GM12801 (cell line): ENCODE results near the gene CACNG1.

Source experiments
- CTCF ChIP-seq: IDR thresholded peaks from one replicate; pipeline ENCODE4 v1.5.1; 2011; ENCODE audit warnings: control low read depth; ENCODE audit not compliant: insufficient read length; ENCODE audit errors: extremely low read depth

The CACNG1 gene

GRCh38 chr17:67053438-67054000, 9.2 kb downstream of the CACNG1 start:
- TF ChIP-seq CTCF: no peak

- TF ChIP-seq CTCF: no peak
These were observed 9.7 kb downstream of the CACNG1 start for GRCh38 chr17:67054011-67054591.

GRCh38 chr17:67054608-67055007, 10.3 kb downstream of the CACNG1 start:
- TF ChIP-seq CTCF: no peak

- TF ChIP-seq CTCF: no peak
These were observed 10.7 kb downstream of the CACNG1 start for GRCh38 chr17:67055041-67055443.

GRCh38 chr17:67055811-67056745, 11.7 kb downstream of the CACNG1 start:
- no peak for TF ChIP-seq CTCF

GRCh38 chr17:67056746-67057490, 12.6 kb downstream of the CACNG1 start:
- no peak for TF ChIP-seq CTCF

GRCh38 chr17:67058036-67058435, 13.7 kb downstream of the CACNG1 start:
- TF ChIP-seq CTCF: no peak
